Ovary (tissue), 9 donors: Measurements from ENCODE around the gene HIPK2. TPM values are rescaled to one million over a fixed set of nuclear protein-coding genes. Genes with fewer than 3 reads are reported as not detected.

ENCODE experiments used
- DNase-seq, 5 donors: peaks; one replicate each; pipeline ENCODE4 v3.0.0-alpha.2; 2019 to 2020
- H3K27ac ChIP-seq, 2 donors: fragments of 200-600 bp; one replicate each; pipeline versions ENCODE4 v1.5.1 to v1.8.0; 2019 to 2022
- H3K27me3 ChIP-seq: fragments of 200-600 bp; one replicate; pipeline ENCODE4 v1.8.0; 2022
- H3K36me3 ChIP-seq: fragments of 200-600 bp; sonication (generic); one replicate; pipeline ENCODE4 v1.5.1; 2019
- H3K4me1 ChIP-seq: one replicate; pipeline ENCODE4 v1.8.1; 2013; ENCODE audit warnings: mild to moderate bottlenecking, moderate library complexity; ENCODE audit not compliant: insufficient read depth
- H3K4me3 ChIP-seq: fragments of 200-600 bp; sonication (generic); one replicate; pipeline ENCODE4 v1.5.1; 2017
- H3K9me3 ChIP-seq, 2 donors: fragments of 200-600 bp in 1 of 2; sonication (generic) in 1 of 2; one replicate each; pipeline versions ENCODE4 v1.5.1 to v1.8.1; 2013 to 2019; ENCODE audit warnings: mild to moderate bottlenecking in 1 of 2, moderate library complexity in 1 of 2
- EP300 ChIP-seq: sonication (generic); formaldehyde crosslinking; IDR thresholded peaks from one replicate; pipeline ENCODE4 v1.6.1; 2017; ENCODE audit warnings: antibody characterized with exemption
- POLR2A ChIP-seq: fragments of 450-650 bp; IDR thresholded peaks from one replicate; pipeline ENCODE4 v1.6.1; 2017; ENCODE audit warnings: antibody characterized with exemption, mild to moderate bottlenecking, moderate library complexity
- WGBS, 3 donors: extraction: QIAGEN DNeasy Blood & Tissue Kit in 1 of 3; methylation state at CpG; one replicate each; pipeline versions ENCODE4 v1.1.5 to v1.1.7; 2013 to 2017; 5-methylcytosine and 5-hydroxymethylcytosine counted together
- intact Hi-C, 4 donors: fragments of 100-400 bp; cut with DNase I; formaldehyde crosslinking; loops; one replicate each; pipeline versions ENCODE4 v1.11.0 to v1.15.1; 2022 to 2023
- polyA plus RNA-seq, 2 donors: library from polyadenylated mRNA; stranded (reverse); fragments of 200-250 nt in 1 of 2; fragments of 350-450 nt in 1 of 2; fragmentation: Illumina TruSeq in 1 of 2; extraction: RNeasy Lipid Tissue Mini Kit (QIAGEN cat#74804) in 1 of 2; gene quantifications; one replicate each; pipeline ENCODE4 v1.2.3, GENCODE V29; 2013 to 2014
- total RNA-seq, 7 donors: library from RNA; depleted of rRNA in 2 of 7; stranded (reverse); fragments of >200 nt in 2 of 7; fragmentation: NEBNext Ultra II Directional in 3 of 7; extraction: Animal tissue kit (Norgen Biotek cat#: 25700) in 3 of 7; gene quantifications; one replicate each; pipeline versions ENCODE4 v1.1.0 to v1.2.4, GENCODE V29; 2016 to 2023
- TF ChIP-seq, protein P1 (sequence below), 3 donors: fragments of 450-650 bp in 2 of 3; fragments of 200-600 bp in 1 of 3; IDR thresholded peaks; one replicate each; pipeline versions ENCODE4 v1.5.1 to v1.8.0; 2016 to 2022; ENCODE audit warnings: antibody characterized with exemption in 3 of 3, mild to moderate bottlenecking in 1 of 3
- donor health status: DM: no; HTN: no; CAD: no; lungs with moderate emphysema.
- donor health status: DM: no; HTN: no; CAD: no.
- donor health status: Bipolar disorder and iron deficiency.
- donor health status: DM: yes; HTN: yes; CAD: no.
- donor health status: DM: no; HTN: no; CAD: no.
- donor health status: DM: yes; HTN: yes; CAD: no.

HIPK2 gene
- total and polyA plus RNA-seq, 9 donors, result 7.3 to 38.4 (median 28.1) TPM

GRCh38 chr7:139797607-139798006 lies 19.8 kb upstream of the HIPK2 start:
- WGBS, 3 donors, result 81 to 84% (median 84%) methylated on average over 2 of the region's 2 CpGs
- Histone ChIP-seq H3K4me1 (no peaks in the 10 kb centered on the region), H3K36me3 (no peaks in the 10 kb centered on the region), H3K27ac (no peak overlapping the region), H3K4me3 (no peak overlapping the region), H3K9me3 (no peaks in the 10 kb centered on the region), H3K27me3 (no peaks in the 10 kb centered on the region)
- TF ChIP-seq EP300, result no peak
- TF ChIP-seq, protein P1, sequence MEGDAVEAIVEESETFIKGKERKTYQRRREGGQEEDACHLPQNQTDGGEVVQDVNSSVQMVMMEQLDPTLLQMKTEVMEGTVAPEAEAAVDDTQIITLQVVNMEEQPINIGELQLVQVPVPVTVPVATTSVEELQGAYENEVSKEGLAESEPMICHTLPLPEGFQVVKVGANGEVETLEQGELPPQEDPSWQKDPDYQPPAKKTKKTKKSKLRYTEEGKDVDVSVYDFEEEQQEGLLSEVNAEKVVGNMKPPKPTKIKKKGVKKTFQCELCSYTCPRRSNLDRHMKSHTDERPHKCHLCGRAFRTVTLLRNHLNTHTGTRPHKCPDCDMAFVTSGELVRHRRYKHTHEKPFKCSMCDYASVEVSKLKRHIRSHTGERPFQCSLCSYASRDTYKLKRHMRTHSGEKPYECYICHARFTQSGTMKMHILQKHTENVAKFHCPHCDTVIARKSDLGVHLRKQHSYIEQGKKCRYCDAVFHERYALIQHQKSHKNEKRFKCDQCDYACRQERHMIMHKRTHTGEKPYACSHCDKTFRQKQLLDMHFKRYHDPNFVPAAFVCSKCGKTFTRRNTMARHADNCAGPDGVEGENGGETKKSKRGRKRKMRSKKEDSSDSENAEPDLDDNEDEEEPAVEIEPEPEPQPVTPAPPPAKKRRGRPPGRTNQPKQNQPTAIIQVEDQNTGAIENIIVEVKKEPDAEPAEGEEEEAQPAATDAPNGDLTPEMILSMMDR (IDR thresholded peaks at IDR 0.05), result no peak
- no peak for TF ChIP-seq POLR2A
- no peak for DNase-seq
- intact Hi-C loops, result no loop called here

GRCh38 chr7:139791316-139791715 lies 13.5 kb upstream of the HIPK2 start:
- intact Hi-C loops, result no loop called here
- Histone ChIP-seq H3K36me3 (no peaks in the 10 kb centered on the region), H3K27me3 (no peaks in the 10 kb centered on the region), H3K27ac (no peak overlapping the region), H3K9me3 (no peaks in the 10 kb centered on the region), H3K4me3 (no peak overlapping the region), H3K4me1 (no peaks in the 10 kb centered on the region)
- no peak for DNase-seq
- TF ChIP-seq POLR2A (no peak), EP300 (no peak)
- TF ChIP-seq, protein P1 (IDR thresholded peaks at IDR 0.05), result no peak
- WGBS, 3 donors, result 92 to 97% (median 96%) methylated on average over 7 of the region's 7 CpGs

DNA sequence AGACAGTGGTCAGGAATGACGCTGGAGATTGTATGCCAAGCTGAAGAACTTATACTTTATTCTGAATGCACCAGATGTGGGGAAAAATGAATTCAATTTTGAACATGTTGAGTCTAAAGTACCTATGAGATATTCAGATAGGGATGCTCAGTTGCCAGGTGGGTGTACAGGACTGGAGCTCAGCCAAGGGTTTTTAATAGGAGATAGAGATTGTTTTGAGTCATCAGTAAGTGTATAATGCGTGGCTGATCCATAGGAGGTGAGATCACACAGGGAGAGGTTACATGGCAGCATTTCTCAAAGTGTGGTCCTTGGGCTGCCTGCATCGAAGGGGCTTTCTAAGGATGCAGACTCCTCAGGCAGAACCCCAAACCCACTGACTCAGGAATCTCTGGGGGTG lies 6.8 kb upstream of the HIPK2 start:
- no peak overlapping the region for H3K4me3 ChIP-seq
- H3K9me3 ChIP-seq, result no peaks in the 10 kb centered on the region
- intact Hi-C loops, result loop anchor here in 2 of 4 donors (5.0 to 10.0 kb wide), 2 partner anchors 70 to 223 kb away; no protein-coding TSS in a partner anchor
- H3K27me3 ChIP-seq, result no peaks in the 10 kb centered on the region
- H3K27ac ChIP-seq, result no peak overlapping the region
- TF ChIP-seq, protein P1 (IDR thresholded peaks at IDR 0.05), result no peak
- TF ChIP-seq POLR2A (no peak), EP300 (no peak)
- WGBS, 3 donors, result 85 to 92% (median 89%) methylated on average over 3 of the region's 3 CpGs
- H3K36me3 ChIP-seq, result no peaks in the 10 kb centered on the region
- DNase-seq, result no peak
- no peaks in the 10 kb centered on the region for H3K4me1 ChIP-seq

GRCh38 chr7:139783647-139784385 lies 6.0 kb upstream of the HIPK2 start:
- 57 to 67% (median 61%) methylated on average over 3 of the region's 3 CpGs for WGBS, 3 donors
- Histone ChIP-seq H3K36me3 (no peaks in the 10 kb centered on the region), H3K27me3 (no peaks in the 10 kb centered on the region), H3K4me3 (no peak overlapping the region), H3K4me1 (peaks cover 2% of the 10 kb centered on the region), H3K9me3 (no peaks in the 10 kb centered on the region), H3K27ac (no peak overlapping the region)
- TF ChIP-seq, protein P1 (IDR thresholded peaks at IDR 0.05), result no peak
- no peak for TF ChIP-seq EP300
- TF ChIP-seq POLR2A, result no peak
- no peak for DNase-seq
- intact Hi-C loops, result loop anchor here in 2 of 4 donors (5.0 to 10.0 kb wide), 2 partner anchors 69 to 223 kb away; no protein-coding TSS in a partner anchor
